Suprapubic skin (tissue), 4 donors: Measurements from ENCODE around the gene GALNT8.

Experiments used
- CTCF ChIP-seq, 2 donors: fragments of 200-600 bp in 1 of 2; fragments of 450-650 bp in 1 of 2; sonication (generic) in 1 of 2; IDR thresholded peaks; one replicate each; pipeline ENCODE4 v1.5.1; 2016 to 2019; ENCODE audit warnings: antibody characterized with exemption in 2 of 2, mild to moderate bottlenecking in 1 of 2, moderate library complexity in 1 of 2
- EP300 ChIP-seq: sonication (generic); formaldehyde crosslinking; IDR thresholded peaks from one replicate; pipeline ENCODE4 v1.6.1; 2017; ENCODE audit warnings: antibody characterized with exemption
- POLR2A ChIP-seq, 2 donors: fragments of 450-650 bp; IDR thresholded peaks; one replicate each; pipeline ENCODE4 v1.6.1; 2017; ENCODE audit warnings: antibody characterized with exemption in 2 of 2, mild to moderate bottlenecking in 2 of 2, moderate library complexity in 2 of 2
- POLR2AphosphoS5 ChIP-seq, 3 donors: sonication (generic); formaldehyde crosslinking; IDR thresholded peaks; one replicate each; pipeline ENCODE4 v1.6.1; 2017; ENCODE audit warnings: antibody characterized with exemption in 3 of 3

- TF ChIP-seq CTCF (IDR thresholded peaks at IDR 0.05) = no peak
- TF ChIP-seq POLR2A (IDR thresholded peaks at IDR 0.05) = no peak
- no peak for TF ChIP-seq EP300
- no peak for TF ChIP-seq POLR2AphosphoS5 (IDR thresholded peaks at IDR 0.05)
Observed at GRCh38 chr12:4809449-4810218, 89.4 kb downstream of the GALNT8 start.
